ENCODE measurements around the gene DCLK2. TPM values are rescaled to one million over a fixed set of nuclear protein-coding genes. Genes with fewer than 3 reads are reported as not detected.

Gene DCLK2
- total and polyA plus RNA-seq, 2 of the 8 experiments (the other 6 are each of a cell fraction or from before 2014, with no cell fraction given), result 0.32 to 0.37 TPM

DNA sequence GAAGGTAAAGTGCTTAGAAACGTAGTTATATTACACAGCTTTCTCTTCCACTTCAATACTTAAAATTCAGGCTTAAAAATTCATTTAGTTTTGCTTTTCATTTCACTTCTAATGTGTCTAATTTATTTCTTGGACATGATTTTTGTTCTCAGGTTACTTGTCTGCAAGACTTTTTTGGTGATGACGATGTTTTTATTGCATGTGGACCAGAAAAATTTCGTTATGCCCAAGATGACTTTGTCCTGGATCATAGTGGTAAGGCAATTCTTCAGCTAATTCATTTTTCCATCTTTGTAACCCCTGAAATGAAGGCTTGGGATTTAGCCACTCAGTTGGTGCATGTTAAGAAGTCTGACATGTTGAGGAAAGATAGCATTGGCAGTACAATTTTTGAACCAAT is 114.7 kb downstream of the DCLK2 start:
- ChIA-PET POLR2A (ENCODE audit: partially characterized antibody) (no interaction called here), CTCF (ENCODE audit: partially characterized antibody) (interaction anchor here (0.7 to 1.8 kb wide), 4 partner anchors 16 to 183 kb away, joined by 4 to 6 read pairs (median 5); no protein-coding TSS in a partner anchor)
- TF ChIP-seq NRF1 (IDR thresholded peaks at IDR 0.05; ENCODE audit: low read depth, low read length), result no peak
- TF ChIP-seq, protein P1, sequence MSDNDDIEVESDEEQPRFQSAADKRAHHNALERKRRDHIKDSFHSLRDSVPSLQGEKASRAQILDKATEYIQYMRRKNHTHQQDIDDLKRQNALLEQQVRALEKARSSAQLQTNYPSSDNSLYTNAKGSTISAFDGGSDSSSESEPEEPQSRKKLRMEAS (IDR thresholded peaks at IDR 0.05), result no peak
- TF ChIP-seq, protein P2, sequence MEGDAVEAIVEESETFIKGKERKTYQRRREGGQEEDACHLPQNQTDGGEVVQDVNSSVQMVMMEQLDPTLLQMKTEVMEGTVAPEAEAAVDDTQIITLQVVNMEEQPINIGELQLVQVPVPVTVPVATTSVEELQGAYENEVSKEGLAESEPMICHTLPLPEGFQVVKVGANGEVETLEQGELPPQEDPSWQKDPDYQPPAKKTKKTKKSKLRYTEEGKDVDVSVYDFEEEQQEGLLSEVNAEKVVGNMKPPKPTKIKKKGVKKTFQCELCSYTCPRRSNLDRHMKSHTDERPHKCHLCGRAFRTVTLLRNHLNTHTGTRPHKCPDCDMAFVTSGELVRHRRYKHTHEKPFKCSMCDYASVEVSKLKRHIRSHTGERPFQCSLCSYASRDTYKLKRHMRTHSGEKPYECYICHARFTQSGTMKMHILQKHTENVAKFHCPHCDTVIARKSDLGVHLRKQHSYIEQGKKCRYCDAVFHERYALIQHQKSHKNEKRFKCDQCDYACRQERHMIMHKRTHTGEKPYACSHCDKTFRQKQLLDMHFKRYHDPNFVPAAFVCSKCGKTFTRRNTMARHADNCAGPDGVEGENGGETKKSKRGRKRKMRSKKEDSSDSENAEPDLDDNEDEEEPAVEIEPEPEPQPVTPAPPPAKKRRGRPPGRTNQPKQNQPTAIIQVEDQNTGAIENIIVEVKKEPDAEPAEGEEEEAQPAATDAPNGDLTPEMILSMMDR (IDR thresholded peaks at IDR 0.05; ENCODE audit: control extremely low read depth in 1 of 3, insufficient read depth in 1 of 3, low read depth in 1 of 3, low read length in 3 of 3), result no peak
- TF ChIP-seq YY1 (IDR thresholded peaks at IDR 0.05; ENCODE audit: low read depth, low read length), result no peak
- no peak for TF ChIP-seq RFX5 (IDR thresholded peaks at IDR 0.05; ENCODE audit: borderline replicate concordance, low read depth, low read length)

More for the DNA sequence above, 114.7 kb downstream of the DCLK2 start:
- H3K4me1 ChIP-seq (replicated peaks in 1 of 4; ENCODE audit: control insufficient read depth in 3 of 4, insufficient read depth in 4 of 4, low read length in 3 of 4), result no peaks in the 10 kb centered on the region
- WGBS, 2 experiments (ENCODE audit: extremely low coverage in 1 of 2, insufficient coverage in 1 of 2, insufficient read length in 1 of 2, insufficient replicate concordance in 2 of 2, low coverage in 1 of 2, low lambda C conversion rate in 2 of 2, missing lambda C conversion rate in 1 of 2), result 91% methylated on average over 3 of the region's 3 CpGs; no CpG with 5 or more reads in 1 of the 2 experiments
- H3K18ac ChIP-seq (ENCODE audit: extremely low read depth, low read length), result no peak overlapping the region
- no peaks in the 10 kb centered on the region for H3K36me3 ChIP-seq (ENCODE audit: control insufficient read depth in 2 of 4, insufficient read depth in 4 of 4, low read length in 3 of 4)
- H2BK20ac ChIP-seq (ENCODE audit: low read length), result no peak overlapping the region
- DNase-seq (ENCODE audit: low read depth in 1 of 2, low spot score in 2 of 2) (no peak), FAIRE-seq (no peak)
- H3K23me2 ChIP-seq (ENCODE audit: low read depth, low read length), result no peaks in the 10 kb centered on the region
- H3K9me3 ChIP-seq (ENCODE audit: insufficient read depth in 2 of 2, low read depth in 1 of 2, low read length in 1 of 2), result no peaks in the 10 kb centered on the region
- H3K27ac ChIP-seq (ENCODE audit: low read depth, low read length), result no peak overlapping the region
- no peak overlapping the region for H2BK15ac ChIP-seq (ENCODE audit: low read length)
- no peak overlapping the region for H4K8ac ChIP-seq (ENCODE audit: extremely low read depth, insufficient read depth, low read length)
- H2BK12ac ChIP-seq (ENCODE audit: low read depth, low read length), result no peak overlapping the region
- H4K20me1 ChIP-seq (replicated peaks in 1 of 2; ENCODE audit: control insufficient read depth in 1 of 2, insufficient read depth in 2 of 2, low read length in 2 of 2), result no peaks in the 10 kb centered on the region
- H3K23ac ChIP-seq (ENCODE audit: insufficient read length), result no peak overlapping the region
- no peak overlapping the region for H4K91ac ChIP-seq (replicated peaks; ENCODE audit: insufficient read length, low read length)
- H3K4me3 ChIP-seq (ENCODE audit: extremely low read depth in 1 of 4, insufficient read depth in 2 of 4, low read depth in 3 of 4, low read length in 4 of 4), result no peak overlapping the region
- no peak overlapping the region for H2AFZ ChIP-seq (ENCODE audit: low read length)
- no peak overlapping the region for H3K56ac ChIP-seq (replicated peaks; ENCODE audit: insufficient read length, low read depth, low read length)
- H3K4me2 ChIP-seq (ENCODE audit: insufficient read depth in 1 of 2, low read depth in 2 of 2, low read length in 2 of 2), result no peak overlapping the region
- H3K4ac ChIP-seq (replicated peaks; ENCODE audit: insufficient read length, low read depth, low read length), result no peak overlapping the region
- no peaks in the 10 kb centered on the region for H3K27me3 ChIP-seq (replicated peaks in 1 of 4; ENCODE audit: control insufficient read depth in 3 of 4, extremely low read depth in 1 of 4, insufficient read depth in 3 of 4, low read length in 3 of 4)
- H4K5ac ChIP-seq (ENCODE audit: insufficient read length, low read depth, low read length), result no peak overlapping the region
- H3K14ac ChIP-seq (ENCODE audit: insufficient read length), result no peak overlapping the region
- H2AK5ac ChIP-seq (ENCODE audit: low read depth, low read length), result no peak overlapping the region
- H2BK120ac ChIP-seq (replicated peaks; ENCODE audit: low read depth, low read length), result no peak overlapping the region
- no peaks in the 10 kb centered on the region for H3K79me1 ChIP-seq (ENCODE audit: low read depth, low read length)
- H3K9ac ChIP-seq (replicated peaks in 1 of 4; ENCODE audit: extremely low read depth in 1 of 4, low read depth in 3 of 4, low read length in 3 of 4), result no peak overlapping the region
- no peaks in the 10 kb centered on the region for H3K79me2 ChIP-seq (ENCODE audit: control insufficient read depth in 1 of 2, insufficient read depth in 2 of 2, low read length in 2 of 2)
- no peak overlapping the region for H2BK5ac ChIP-seq (ENCODE audit: low read depth, low read length)
